Measurements from ENCODE around the gene ZDHHC5.

GRCh38 chr11:57675176-57675941 lies 7.4 kb downstream of the ZDHHC5 start:
- no peak for TF ChIP-seq CTCF (optimal IDR thresholded peaks at IDR 0.05 in 1 of 3, IDR thresholded peaks at IDR 0.05 in 1 of 3, conservative IDR thresholded peaks at IDR 0.05 in 1 of 3; ENCODE audit: extremely low read depth in 1 of 3, insufficient read depth in 2 of 3, low read length in 3 of 3)
- TF ChIP-seq EZH2 (IDR thresholded peaks at IDR 0.05; ENCODE audit: low read length) = no peak

All from keratinocyte (primary cell).